Breast epithelium (tissue), 4 donors: ENCODE results near the gene FAP. TPM values are rescaled to one million over a fixed set of nuclear protein-coding genes. Genes with fewer than 3 reads are reported as not detected.

Source experiments
- DNase-seq, 2 donors: peaks; one replicate each; pipeline ENCODE4 v3.0.0-alpha.2; 2019; ENCODE audit warnings: low spot score in 2 of 2
- H3K27ac ChIP-seq, 2 donors: fragments of 200-600 bp; sonication (generic) in 1 of 2; one replicate each; pipeline ENCODE4 v1.5.1; 2016 to 2019; ENCODE audit warnings: mild to moderate bottlenecking in 1 of 2
- H3K27me3 ChIP-seq, 2 donors: fragments of 200-600 bp; sonication (generic) in 1 of 2; one replicate each; pipeline versions ENCODE4 v1.5.1 to v1.6.0; 2017 to 2019; ENCODE audit warnings: control low read depth in 1 of 2, mild to moderate bottlenecking in 1 of 2
- H3K36me3 ChIP-seq: fragments of 200-600 bp; one replicate; pipeline ENCODE4 v1.5.1; 2019
- H3K4me1 ChIP-seq, 2 donors: fragments of 200-600 bp; sonication (generic); one replicate each; pipeline ENCODE4 v1.5.1; 2016 to 2019; ENCODE audit warnings: control low read depth in 1 of 2
- H3K4me3 ChIP-seq, 3 donors: fragments of 200-600 bp; sonication (generic); 1 replicate in 2 of 3; 2 replicates in 1 of 3; pipeline ENCODE4 v1.5.1; 2016 to 2019; ENCODE audit warnings: mild to moderate bottlenecking in 3 of 3, moderate library complexity in 2 of 3
- H3K9me3 ChIP-seq, 2 donors: fragments of 200-600 bp; sonication (generic) in 1 of 2; one replicate each; pipeline ENCODE4 v1.5.1; 2016 to 2019; ENCODE audit warnings: control low read depth in 1 of 2
- CTCF ChIP-seq, 3 donors: fragments of 450-650 bp; IDR thresholded peaks; one replicate each; pipeline ENCODE4 v1.5.1; 2016 to 2017; ENCODE audit warnings: antibody characterized with exemption in 3 of 3, mild to moderate bottlenecking in 3 of 3, moderate library complexity in 3 of 3
- POLR2A ChIP-seq: fragments of 450-650 bp; IDR thresholded peaks from one replicate; pipeline ENCODE4 v1.6.1; 2016; ENCODE audit warnings: antibody characterized with exemption, mild to moderate bottlenecking, moderate library complexity
- POLR2AphosphoS5 ChIP-seq, 3 donors: sonication (generic); formaldehyde crosslinking; IDR thresholded peaks; one replicate each; pipeline ENCODE4 v1.6.1; 2017; ENCODE audit warnings: antibody characterized with exemption in 3 of 3
- intact Hi-C: fragments of 100-400 bp; cut with DNase I; formaldehyde crosslinking; loops from one replicate; pipeline ENCODE4 v1.15.1; 2023; ENCODE audit warnings: low total_unique reads
- total RNA-seq, 3 donors: library from RNA; depleted of rRNA; stranded (reverse); fragments of >200 nt; gene quantifications; one replicate each; pipeline ENCODE4 v1.1.0, GENCODE V29; 2016

FAP gene
- total RNA-seq, 3 donors from 2014 or later, result 14.4 to 36.0 (median 22.4) TPM

GRCh38 chr2:162253435-162253834 is 10.2 kb upstream of the FAP start:
- no peak overlapping the region for H3K27ac ChIP-seq
- no peak for DNase-seq
- H3K4me1 ChIP-seq, result no peaks in the 10 kb centered on the region
- H3K4me3 ChIP-seq, result no peak overlapping the region
- H3K36me3 ChIP-seq, result no peaks in the 10 kb centered on the region
- intact Hi-C loops, result no loop called here
- H3K27me3 ChIP-seq, result no peaks in the 10 kb centered on the region
- no peak for TF ChIP-seq POLR2AphosphoS5 (IDR thresholded peaks at IDR 0.05)
- no peak for TF ChIP-seq POLR2A
- no peak for TF ChIP-seq CTCF (IDR thresholded peaks at IDR 0.05)
- H3K9me3 ChIP-seq, result peaks cover 0 to 7% of the 10 kb centered on the region in 2 donors

- TF ChIP-seq CTCF (IDR thresholded peaks at IDR 0.05) (no peak), POLR2A (no peak), POLR2AphosphoS5 (IDR thresholded peaks at IDR 0.05) (no peak)
- no peak overlapping the region for H3K4me3 ChIP-seq
- H3K9me3 ChIP-seq, result peaks cover 0 to 7% of the 10 kb centered on the region in 2 donors
- no peak for DNase-seq
- no peak overlapping the region for H3K27ac ChIP-seq
- intact Hi-C loops, result no loop called here
- H3K36me3 ChIP-seq, result no peaks in the 10 kb centered on the region
- no peaks in the 10 kb centered on the region for H3K4me1 ChIP-seq
- no peaks in the 10 kb centered on the region for H3K27me3 ChIP-seq
Observed at GRCh38 chr2:162252153-162252552, 8.9 kb upstream of the FAP start.

- peaks cover 0 to 7% of the 10 kb centered on the region in 2 donors for H3K9me3 ChIP-seq
- H3K36me3 ChIP-seq, result no peaks in the 10 kb centered on the region
- H3K4me3 ChIP-seq, result no peak overlapping the region
- no peak for DNase-seq
- peak overlapping the region; percentile 3 to 6 for H3K27ac ChIP-seq
- H3K4me1 ChIP-seq, result peaks cover 0 to 6% of the 10 kb centered on the region in 2 donors
- TF ChIP-seq CTCF (IDR thresholded peaks at IDR 0.05) (no peak), POLR2A (no peak), POLR2AphosphoS5 (IDR thresholded peaks at IDR 0.05) (no peak)
- intact Hi-C loops, result no loop called here
- no peaks in the 10 kb centered on the region for H3K27me3 ChIP-seq
Observed at GRCh38 chr2:162245781-162246180, 2.5 kb upstream of the FAP start.

- Histone ChIP-seq H3K27me3 (no peaks in the 10 kb centered on the region), H3K4me1 (peaks cover 0 to 6% of the 10 kb centered on the region in 2 donors)
- intact Hi-C loops, result no loop called here
Observed at GRCh38 chr2:162245061-162245460, 1.8 kb upstream of the FAP start.

GRCh38 chr2:162244541-162245031 is 1.3 kb upstream of the FAP start:
- Histone ChIP-seq H3K9me3 (no peaks in the 10 kb centered on the region), H3K4me3 (no peak overlapping the region), H3K27ac (peak overlapping the region; percentile 74 to 77), H3K4me1 (peaks cover 0 to 6% of the 10 kb centered on the region in 2 donors), H3K36me3 (no peaks in the 10 kb centered on the region), H3K27me3 (no peaks in the 10 kb centered on the region)
- DNase-seq, result peak in 1 of 2 donors; percentile 27
- intact Hi-C loops, result no loop called here
- TF ChIP-seq CTCF (IDR thresholded peaks at IDR 0.05) (no peak), POLR2A (no peak), POLR2AphosphoS5 (IDR thresholded peaks at IDR 0.05) (peak in 2 of 3 donors; percentile 39 to 57)

More at GRCh38 chr2:162245061-162245460, 1.8 kb upstream of the FAP start:
- Histone ChIP-seq H3K9me3 (peaks cover 0 to 2% of the 10 kb centered on the region in 2 donors), H3K27ac (peak overlapping the region; percentile 74 to 77), H3K36me3 (no peaks in the 10 kb centered on the region), H3K4me3 (no peak overlapping the region)
- DNase-seq, result no peak
- TF ChIP-seq POLR2A (no peak), POLR2AphosphoS5 (IDR thresholded peaks at IDR 0.05) (no peak), CTCF (IDR thresholded peaks at IDR 0.05) (no peak)
